Measurements from ENCODE around the gene ETV7.

Gene ETV7

GRCh38 chr6:36387440-36388303, at the start of gene ETV7:
Gene ETV7, minus strand, starts transcription at chr6:36387669. Its CDS starts 128 bp downstream, at chr6:36387541.
- DNase-seq (ENCODE audit: low read depth, low spot score) = no peak
- peak; percentile 85 for TF ChIP-seq SUZ12 (IDR thresholded peaks at IDR 0.05; ENCODE audit: extremely low read depth, insufficient read depth, insufficient read length)
- no peak for TF ChIP-seq YY1 (IDR thresholded peaks at IDR 0.05; ENCODE audit: insufficient read depth, insufficient read length)
- H3K4me3 ChIP-seq (ENCODE audit: insufficient read length, low read depth) = peak within 1 kb of the TSS; percentile 50
- H3K9ac ChIP-seq (ENCODE audit: insufficient read length, low read depth) = peak within 1 kb of the TSS; percentile 67
- H3K9me3 ChIP-seq (ENCODE audit: insufficient read depth, low read length) = no peaks in the 10 kb centered on the region
- H3K4me1 ChIP-seq (ENCODE audit: insufficient read depth, insufficient read length) = no peaks in the 10 kb centered on the region
- H3K27me3 ChIP-seq (ENCODE audit: insufficient read depth, insufficient read length) = peaks cover 54% of the 10 kb centered on the region
- no peaks in the 10 kb centered on the region for H3K36me3 ChIP-seq (ENCODE audit: insufficient read depth, insufficient read length, low read length)

- Histone ChIP-seq H3K4me1 (ENCODE audit: insufficient read depth, insufficient read length) (no peaks in the 10 kb centered on the region), H3K27me3 (ENCODE audit: insufficient read depth, insufficient read length) (no peaks in the 10 kb centered on the region), H3K9me3 (ENCODE audit: insufficient read depth, low read length) (no peaks in the 10 kb centered on the region), H3K9ac (ENCODE audit: insufficient read length, low read depth) (no peak overlapping the region), H3K36me3 (ENCODE audit: insufficient read depth, insufficient read length, low read length) (no peaks in the 10 kb centered on the region), H3K4me3 (ENCODE audit: insufficient read length, low read depth) (no peak overlapping the region)
- no peak for DNase-seq (ENCODE audit: low read depth, low spot score)
- no peak for TF ChIP-seq YY1 (IDR thresholded peaks at IDR 0.05; ENCODE audit: insufficient read depth, insufficient read length)
- no peak for TF ChIP-seq ZNF274 (IDR thresholded peaks at IDR 0.05; ENCODE audit: low read depth, low read length)
- TF ChIP-seq SUZ12 (IDR thresholded peaks at IDR 0.05; ENCODE audit: extremely low read depth, insufficient read depth, insufficient read length) = no peak
These were observed 49.0 kb upstream of the ETV7 start for GRCh38 chr6:36436466-36436865.

GRCh38 chr6:36432151-36432671, 44.7 kb upstream of the ETV7 start:
- H3K4me1 ChIP-seq (ENCODE audit: insufficient read depth, insufficient read length) = no peaks in the 10 kb centered on the region
- no peak overlapping the region for H3K4me3 ChIP-seq (ENCODE audit: insufficient read length, low read depth)
- no peaks in the 10 kb centered on the region for H3K27me3 ChIP-seq (ENCODE audit: insufficient read depth, insufficient read length)
- no peaks in the 10 kb centered on the region for H3K36me3 ChIP-seq (ENCODE audit: insufficient read depth, insufficient read length, low read length)
- no peak overlapping the region for H3K9ac ChIP-seq (ENCODE audit: insufficient read length, low read depth)
- H3K9me3 ChIP-seq (ENCODE audit: insufficient read depth, low read length) = no peaks in the 10 kb centered on the region
- no peak for TF ChIP-seq ZNF274 (IDR thresholded peaks at IDR 0.05; ENCODE audit: low read depth, low read length)
- no peak for TF ChIP-seq SUZ12 (IDR thresholded peaks at IDR 0.05; ENCODE audit: extremely low read depth, insufficient read depth, insufficient read length)
- no peak for TF ChIP-seq YY1 (IDR thresholded peaks at IDR 0.05; ENCODE audit: insufficient read depth, insufficient read length)
- DNase-seq (ENCODE audit: low read depth, low spot score) = no peak

GRCh38 chr6:36431197-36431596, 43.7 kb upstream of the ETV7 start:
- no peaks in the 10 kb centered on the region for H3K4me1 ChIP-seq (ENCODE audit: insufficient read depth, insufficient read length)
- no peaks in the 10 kb centered on the region for H3K36me3 ChIP-seq (ENCODE audit: insufficient read depth, insufficient read length, low read length)
- no peaks in the 10 kb centered on the region for H3K27me3 ChIP-seq (ENCODE audit: insufficient read depth, insufficient read length)
- H3K4me3 ChIP-seq (ENCODE audit: insufficient read length, low read depth) = no peak overlapping the region
- no peak for TF ChIP-seq YY1 (IDR thresholded peaks at IDR 0.05; ENCODE audit: insufficient read depth, insufficient read length)
- TF ChIP-seq SUZ12 (IDR thresholded peaks at IDR 0.05; ENCODE audit: extremely low read depth, insufficient read depth, insufficient read length) = no peak
- no peak for TF ChIP-seq ZNF274 (IDR thresholded peaks at IDR 0.05; ENCODE audit: low read depth, low read length)
- H3K9ac ChIP-seq (ENCODE audit: insufficient read length, low read depth) = no peak overlapping the region
- no peak for DNase-seq (ENCODE audit: low read depth, low spot score)
- no peaks in the 10 kb centered on the region for H3K9me3 ChIP-seq (ENCODE audit: insufficient read depth, low read length)

- DNase-seq (ENCODE audit: low read depth, low spot score) = no peak
- no peak overlapping the region for H3K9ac ChIP-seq (ENCODE audit: insufficient read length, low read depth)
- H3K36me3 ChIP-seq (ENCODE audit: insufficient read depth, insufficient read length, low read length) = no peaks in the 10 kb centered on the region
- TF ChIP-seq ZNF274 (IDR thresholded peaks at IDR 0.05; ENCODE audit: low read depth, low read length) = no peak
- TF ChIP-seq YY1 (IDR thresholded peaks at IDR 0.05; ENCODE audit: insufficient read depth, insufficient read length) = no peak
- no peak for TF ChIP-seq SUZ12 (IDR thresholded peaks at IDR 0.05; ENCODE audit: extremely low read depth, insufficient read depth, insufficient read length)
- no peaks in the 10 kb centered on the region for H3K9me3 ChIP-seq (ENCODE audit: insufficient read depth, low read length)
- no peaks in the 10 kb centered on the region for H3K27me3 ChIP-seq (ENCODE audit: insufficient read depth, insufficient read length)
- no peaks in the 10 kb centered on the region for H3K4me1 ChIP-seq (ENCODE audit: insufficient read depth, insufficient read length)
- no peak overlapping the region for H3K4me3 ChIP-seq (ENCODE audit: insufficient read length, low read depth)
These were observed 42.9 kb upstream of the ETV7 start for GRCh38 chr6:36430351-36430750.

- H3K9me3 ChIP-seq (ENCODE audit: insufficient read depth, low read length) = no peaks in the 10 kb centered on the region
- no peaks in the 10 kb centered on the region for H3K4me1 ChIP-seq (ENCODE audit: insufficient read depth, insufficient read length)
- H3K4me3 ChIP-seq (ENCODE audit: insufficient read length, low read depth) = no peak overlapping the region
- no peaks in the 10 kb centered on the region for H3K36me3 ChIP-seq (ENCODE audit: insufficient read depth, insufficient read length, low read length)
- no peak for DNase-seq (ENCODE audit: low read depth, low spot score)
- TF ChIP-seq SUZ12 (IDR thresholded peaks at IDR 0.05; ENCODE audit: extremely low read depth, insufficient read depth, insufficient read length) (no peak), ZNF274 (IDR thresholded peaks at IDR 0.05; ENCODE audit: low read depth, low read length) (no peak), YY1 (IDR thresholded peaks at IDR 0.05; ENCODE audit: insufficient read depth, insufficient read length) (no peak)
- H3K27me3 ChIP-seq (ENCODE audit: insufficient read depth, insufficient read length) = no peaks in the 10 kb centered on the region
- no peak overlapping the region for H3K9ac ChIP-seq (ENCODE audit: insufficient read length, low read depth)
These were observed 41.4 kb upstream of the ETV7 start for GRCh38 chr6:36428911-36429310.

- H3K4me1 ChIP-seq (ENCODE audit: insufficient read depth, insufficient read length) = no peaks in the 10 kb centered on the region
- H3K4me3 ChIP-seq (ENCODE audit: insufficient read length, low read depth) = no peak overlapping the region
- H3K27me3 ChIP-seq (ENCODE audit: insufficient read depth, insufficient read length) = no peaks in the 10 kb centered on the region
- TF ChIP-seq YY1 (IDR thresholded peaks at IDR 0.05; ENCODE audit: insufficient read depth, insufficient read length) = no peak
- no peak for TF ChIP-seq ZNF274 (IDR thresholded peaks at IDR 0.05; ENCODE audit: low read depth, low read length)
- no peak for TF ChIP-seq SUZ12 (IDR thresholded peaks at IDR 0.05; ENCODE audit: extremely low read depth, insufficient read depth, insufficient read length)
- DNase-seq (ENCODE audit: low read depth, low spot score) = no peak
- H3K9me3 ChIP-seq (ENCODE audit: insufficient read depth, low read length) = no peaks in the 10 kb centered on the region
- no peak overlapping the region for H3K9ac ChIP-seq (ENCODE audit: insufficient read length, low read depth)
- no peaks in the 10 kb centered on the region for H3K36me3 ChIP-seq (ENCODE audit: insufficient read depth, insufficient read length, low read length)
These were observed 39.2 kb upstream of the ETV7 start for GRCh38 chr6:36426622-36427021.
